ENCODE measurements around the gene CACUL1. TPM values are rescaled to one million over a fixed set of nuclear protein-coding genes. Genes with fewer than 3 reads are reported as not detected.
A peak's percentile ranks its signal among the peaks of the same experiment; 100 is the strongest.
"Not testable (repeated sequence)": the region's sequence is repeated elsewhere in the genome, so short reads cannot be mapped to it uniquely, and the experiment has no call there.

Gene CACUL1
- total RNA-seq, 3 donors from 2014 or later, result 39.2 to 54.0 (median 40.0) TPM

- Histone ChIP-seq H3K9me3 (no peaks in the 10 kb centered on the region), H3K4me3 (no peak overlapping the region), H3K36me3 (ENCODE audit: low read depth) (no peaks in the 10 kb centered on the region), H3K4me1 (ENCODE audit: low read depth) (peaks cover 14% of the 10 kb centered on the region)
- intact Hi-C loops (cut with DNase I, micrococcal nuclease), result no loop called here
- ATAC-seq (no peak), DNase-seq (no peak)
- TF ChIP-seq, protein P1, sequence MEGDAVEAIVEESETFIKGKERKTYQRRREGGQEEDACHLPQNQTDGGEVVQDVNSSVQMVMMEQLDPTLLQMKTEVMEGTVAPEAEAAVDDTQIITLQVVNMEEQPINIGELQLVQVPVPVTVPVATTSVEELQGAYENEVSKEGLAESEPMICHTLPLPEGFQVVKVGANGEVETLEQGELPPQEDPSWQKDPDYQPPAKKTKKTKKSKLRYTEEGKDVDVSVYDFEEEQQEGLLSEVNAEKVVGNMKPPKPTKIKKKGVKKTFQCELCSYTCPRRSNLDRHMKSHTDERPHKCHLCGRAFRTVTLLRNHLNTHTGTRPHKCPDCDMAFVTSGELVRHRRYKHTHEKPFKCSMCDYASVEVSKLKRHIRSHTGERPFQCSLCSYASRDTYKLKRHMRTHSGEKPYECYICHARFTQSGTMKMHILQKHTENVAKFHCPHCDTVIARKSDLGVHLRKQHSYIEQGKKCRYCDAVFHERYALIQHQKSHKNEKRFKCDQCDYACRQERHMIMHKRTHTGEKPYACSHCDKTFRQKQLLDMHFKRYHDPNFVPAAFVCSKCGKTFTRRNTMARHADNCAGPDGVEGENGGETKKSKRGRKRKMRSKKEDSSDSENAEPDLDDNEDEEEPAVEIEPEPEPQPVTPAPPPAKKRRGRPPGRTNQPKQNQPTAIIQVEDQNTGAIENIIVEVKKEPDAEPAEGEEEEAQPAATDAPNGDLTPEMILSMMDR (IDR thresholded peaks at IDR 0.05), result no peak
Observed at GRCh38 chr10:118746246-118746645, 8.5 kb downstream of the CACUL1 start.

DNA sequence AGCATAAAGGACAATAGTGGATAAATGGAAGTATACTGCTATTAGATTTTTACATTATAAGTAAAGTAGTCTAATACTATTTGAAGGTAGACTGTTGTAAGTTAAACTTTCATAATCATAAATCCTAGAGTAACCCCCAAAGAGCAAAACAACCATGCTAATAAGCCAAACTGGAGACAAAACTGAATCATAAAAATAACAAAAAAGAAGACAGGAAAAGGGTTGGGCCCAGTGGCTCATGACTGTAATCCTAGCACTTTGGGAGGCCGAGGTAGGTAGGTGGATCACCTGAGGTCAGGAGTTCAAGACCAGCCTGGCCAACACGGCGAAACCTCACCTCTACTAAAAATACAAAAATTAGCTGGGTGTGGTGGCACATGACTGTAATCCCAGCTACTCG, 9.7 kb downstream of the CACUL1 start:
- Histone ChIP-seq H3K9me3 (no peaks in the 10 kb centered on the region), H3K4me1 (ENCODE audit: low read depth) (peaks cover 17% of the 10 kb centered on the region), H3K36me3 (ENCODE audit: low read depth) (no peaks in the 10 kb centered on the region), H3K4me3 (no peak overlapping the region)
- TF ChIP-seq, protein P1 (IDR thresholded peaks at IDR 0.05), result no peak
- ATAC-seq (no peak), DNase-seq (no peak)
- intact Hi-C loops (cut with DNase I, micrococcal nuclease), result no loop called here

DNA sequence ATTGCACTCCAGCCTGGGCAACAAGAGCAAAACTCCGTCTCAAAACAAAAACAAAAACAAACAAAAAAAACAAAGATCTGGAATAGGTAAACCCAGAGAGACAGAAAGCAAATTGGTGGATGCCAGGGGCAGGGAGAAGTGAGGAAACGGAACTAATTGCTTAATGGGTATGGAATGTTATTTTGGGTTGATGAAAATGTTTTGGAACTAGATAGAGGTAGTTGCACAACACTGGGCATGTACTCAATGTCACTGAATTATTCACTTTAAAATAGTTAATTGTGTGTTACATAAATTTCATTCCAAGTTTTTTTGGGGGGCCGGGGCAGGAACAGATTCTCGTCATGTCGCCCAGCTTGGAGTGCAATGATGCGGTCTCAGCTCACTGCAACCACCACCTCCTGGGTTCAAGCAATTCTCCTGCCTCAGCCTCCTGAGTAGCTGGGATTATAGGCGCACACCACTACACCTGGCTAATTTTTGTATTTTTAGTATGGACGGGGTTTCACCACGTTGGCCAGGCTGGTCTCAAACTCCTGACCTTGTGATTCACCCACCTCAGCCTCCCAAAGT, 10.3 kb downstream of the CACUL1 start:
- H3K9me3 ChIP-seq; H3K36me3 ChIP-seq (ENCODE audit: low read depth); DNase-seq; H3K4me3 ChIP-seq; intact Hi-C loops (cut with DNase I, micrococcal nuclease); ATAC-seq: not testable (repeated sequence)
- H3K4me1 ChIP-seq (ENCODE audit: low read depth), result peaks cover 17% of the 10 kb centered on the region

GRCh38 chr10:118742782-118743181, 12.0 kb downstream of the CACUL1 start:
- Histone ChIP-seq H3K36me3 (ENCODE audit: low read depth) (no peaks in the 10 kb centered on the region), H3K4me1 (ENCODE audit: low read depth) (peaks cover 22% of the 10 kb centered on the region)

DNA sequence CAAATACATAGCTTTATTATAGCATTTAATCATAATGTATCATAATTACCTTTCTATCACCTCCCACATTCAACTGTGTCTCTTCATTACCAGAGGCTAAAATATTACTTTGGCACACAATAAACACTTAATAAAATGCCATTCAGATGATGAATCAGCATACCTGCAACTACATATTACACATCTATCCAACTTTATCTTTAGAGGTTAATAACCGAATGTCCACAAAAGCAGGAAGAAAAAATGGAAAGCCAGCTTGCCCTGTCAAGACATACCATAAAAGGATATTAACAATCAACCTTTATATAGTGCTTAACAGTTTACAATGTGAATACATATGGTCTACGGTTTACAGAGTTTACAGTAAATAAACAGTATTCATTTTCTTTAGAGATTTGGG, 12.7 kb downstream of the CACUL1 start:
- H3K4me1 ChIP-seq (ENCODE audit: low read depth), result peaks cover 29% of the 10 kb centered on the region
- no peaks in the 10 kb centered on the region for H3K9me3 ChIP-seq
- no peaks in the 10 kb centered on the region for H3K36me3 ChIP-seq (ENCODE audit: low read depth)
- intact Hi-C loops (cut with DNase I, micrococcal nuclease), result no loop called here
- H3K4me3 ChIP-seq, result no peak overlapping the region
- TF ChIP-seq, protein P1 (IDR thresholded peaks at IDR 0.05), result no peak
- DNase-seq, result no peak
- ATAC-seq, result peak; percentile 37

More at GRCh38 chr10:118742782-118743181, 12.0 kb downstream of the CACUL1 start:
- DNase-seq (no peak), ATAC-seq (no peak)
- Histone ChIP-seq H3K9me3 (no peaks in the 10 kb centered on the region), H3K4me3 (no peak overlapping the region)
- intact Hi-C loops (cut with DNase I, micrococcal nuclease), result no loop called here
- TF ChIP-seq, protein P1 (IDR thresholded peaks at IDR 0.05), result no peak

- no peaks in the 10 kb centered on the region for H3K36me3 ChIP-seq (ENCODE audit: low read depth)
- ATAC-seq (no peak), DNase-seq (no peak)
- H3K4me3 ChIP-seq, result no peak overlapping the region
- intact Hi-C loops (cut with DNase I, micrococcal nuclease), result no loop called here
- H3K9me3 ChIP-seq, result no peaks in the 10 kb centered on the region
- TF ChIP-seq, protein P1 (IDR thresholded peaks at IDR 0.05), result no peak
- peaks cover 40% of the 10 kb centered on the region for H3K4me1 ChIP-seq (ENCODE audit: low read depth)
Observed at GRCh38 chr10:118738406-118738805, 16.4 kb downstream of the CACUL1 start.
